Stimulated activated CD8-positive, alpha-beta memory T cell treated with anti-CD3 and anti-CD28 coated beads, Interleukin-4, amount 100 ng/mL, for 48 hours (primary cell): ENCODE results near the gene CHD2.
"Not testable (repeated sequence)": the region's sequence is repeated elsewhere in the genome, so short reads cannot be mapped to it uniquely, and the experiment has no call there.

Experiments
- DNase-seq: peaks from one replicate; pipeline ENCODE4 v3.0.0-alpha.2; 2020

The CHD2 gene

DNA sequence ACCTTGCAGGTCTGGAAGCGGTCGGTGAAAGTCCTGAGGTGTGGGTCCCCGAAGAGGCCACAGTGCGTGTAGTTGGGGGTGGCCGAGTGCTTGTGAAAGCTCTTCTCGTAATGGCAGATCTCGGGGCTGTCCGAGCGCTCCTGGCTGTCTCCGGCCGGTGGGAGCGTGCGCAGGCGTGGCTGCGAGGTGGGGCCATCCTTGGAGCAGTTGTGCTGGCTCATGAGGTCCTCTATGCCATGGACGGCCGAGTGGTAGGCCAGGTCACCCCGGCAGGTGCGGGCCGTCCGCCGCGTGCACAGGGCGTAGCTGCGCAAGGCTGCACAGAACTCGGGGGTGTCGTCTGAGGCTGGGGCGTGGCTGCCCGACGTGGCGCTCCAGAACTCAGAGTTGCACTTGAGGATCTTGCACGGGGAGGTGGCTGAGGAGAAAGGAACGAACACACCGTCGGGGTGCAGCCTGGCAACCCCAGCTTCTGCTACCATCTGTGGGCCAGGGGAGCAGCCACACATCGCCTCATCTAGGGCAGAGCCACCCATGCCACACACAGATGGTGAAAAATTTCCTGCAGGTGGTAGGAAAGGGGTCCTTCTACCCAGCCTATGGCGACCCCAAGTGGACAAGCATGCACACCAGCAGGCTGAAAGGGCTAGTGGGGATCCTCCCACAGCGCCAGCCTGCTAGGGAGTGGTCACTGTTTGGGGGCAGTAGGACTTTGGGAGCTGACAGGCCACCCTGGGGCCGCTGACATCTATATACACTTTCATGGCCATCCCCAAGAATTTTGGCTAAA, 152.2 kb downstream of the CHD2 start:
- DNase-seq: peak; percentile 42

- no peak for DNase-seq
Observed at GRCh38 chr15:93055211-93055610, 155.1 kb downstream of the CHD2 start.

- DNase-seq: no peak
Observed at GRCh38 chr15:93056836-93057235, 156.7 kb downstream of the CHD2 start.

GRCh38 chr15:93057618-93058017, 157.5 kb downstream of the CHD2 start:
- no peak for DNase-seq

DNA sequence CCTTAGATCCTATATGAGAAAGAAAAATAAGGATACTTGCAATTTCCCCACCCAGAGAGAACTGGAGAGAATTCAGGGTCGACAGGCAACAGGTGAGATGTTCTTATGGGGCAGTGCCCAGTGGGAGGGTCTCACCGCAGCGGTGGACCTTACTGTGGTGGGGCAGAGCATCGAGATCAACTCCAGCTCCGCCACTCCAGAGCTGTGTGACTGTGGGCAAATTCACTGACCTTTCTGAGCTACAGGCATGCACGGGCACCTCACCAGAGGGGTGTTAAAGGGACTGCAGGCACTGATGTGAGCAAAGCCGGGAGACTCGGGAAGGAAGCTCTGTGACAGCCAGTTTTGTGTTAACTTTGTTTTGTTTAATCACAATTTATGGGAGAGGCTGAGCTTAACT, 158.0 kb downstream of the CHD2 start:
- DNase-seq: no peak

DNA sequence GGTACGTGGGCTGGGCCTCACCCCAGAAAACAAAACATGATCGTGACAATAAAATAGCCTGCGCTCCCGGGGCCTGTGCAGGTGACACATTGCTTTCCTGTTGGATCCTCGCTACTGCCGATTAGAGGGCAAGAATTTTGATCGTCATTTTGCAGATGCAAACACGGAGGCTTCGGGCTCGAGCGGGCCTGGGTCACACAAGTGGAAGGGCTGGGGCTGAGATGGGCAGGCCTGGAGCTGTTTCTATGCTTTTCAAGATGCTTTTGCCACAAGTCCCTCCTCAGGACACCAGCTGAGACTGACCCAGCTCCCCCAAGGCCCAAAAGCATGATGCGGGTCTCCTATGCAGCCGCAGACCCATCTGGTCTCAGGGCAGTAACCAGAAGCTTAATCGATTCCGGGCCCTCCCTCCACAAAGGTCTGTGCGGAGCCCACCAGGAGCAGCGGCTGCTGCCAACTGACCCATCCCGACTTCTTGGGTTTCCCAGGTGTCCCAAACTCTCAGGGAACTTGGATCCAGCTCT, 158.8 kb downstream of the CHD2 start:
- DNase-seq: no peak

GRCh38 chr15:93059442-93059841, 159.3 kb downstream of the CHD2 start:
- no peak for DNase-seq

DNA sequence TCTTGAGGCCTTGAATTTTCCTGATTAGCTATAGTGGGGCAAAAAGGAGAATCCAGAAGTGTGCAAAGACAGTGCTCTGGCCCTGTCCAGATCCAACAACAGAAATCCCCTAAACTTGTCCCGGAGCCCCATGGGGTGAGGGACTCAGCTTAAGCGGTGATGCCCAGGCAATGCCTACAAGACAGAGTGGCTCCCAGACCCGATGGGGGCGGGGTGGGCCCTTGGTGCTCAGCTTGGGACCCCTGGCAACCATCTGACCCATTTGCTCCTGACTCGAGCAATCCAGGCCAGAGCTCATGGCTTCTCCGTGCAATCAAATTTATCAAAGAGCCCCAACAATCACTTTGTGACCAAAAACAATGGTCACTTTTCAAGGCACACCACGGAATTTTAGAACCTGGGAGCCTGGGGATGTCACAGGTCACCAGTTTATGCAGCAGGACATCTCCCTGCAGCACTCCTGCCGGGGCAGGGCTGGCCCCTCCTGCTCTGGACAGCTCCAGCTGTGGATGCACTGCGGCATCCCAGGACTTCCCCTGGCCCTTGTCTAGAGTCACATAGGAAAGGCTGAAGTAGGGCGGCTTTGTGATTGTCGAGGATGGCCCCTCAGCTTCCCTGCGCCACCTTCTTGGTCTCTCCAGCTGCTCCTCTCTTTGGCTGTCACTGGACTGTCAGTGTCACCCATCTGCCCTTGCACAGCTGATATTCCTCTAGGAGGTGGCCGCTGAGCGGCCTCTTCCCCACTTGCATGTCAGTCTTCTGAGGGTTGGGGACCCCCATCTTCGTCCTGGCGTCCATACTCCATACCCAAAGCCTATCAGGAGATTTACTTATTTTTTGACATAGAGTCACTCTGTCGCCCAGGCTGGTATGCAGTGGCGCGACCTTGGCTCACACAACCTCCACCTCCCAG, 160.5 kb downstream of the CHD2 start:
- no peak for DNase-seq

GRCh38 chr15:93062628-93063261, 162.6 kb downstream of the CHD2 start:
- DNase-seq: not testable (repeated sequence)

GRCh38 chr15:93063262-93063671, 163.1 kb downstream of the CHD2 start:
- no peak for DNase-seq

DNA sequence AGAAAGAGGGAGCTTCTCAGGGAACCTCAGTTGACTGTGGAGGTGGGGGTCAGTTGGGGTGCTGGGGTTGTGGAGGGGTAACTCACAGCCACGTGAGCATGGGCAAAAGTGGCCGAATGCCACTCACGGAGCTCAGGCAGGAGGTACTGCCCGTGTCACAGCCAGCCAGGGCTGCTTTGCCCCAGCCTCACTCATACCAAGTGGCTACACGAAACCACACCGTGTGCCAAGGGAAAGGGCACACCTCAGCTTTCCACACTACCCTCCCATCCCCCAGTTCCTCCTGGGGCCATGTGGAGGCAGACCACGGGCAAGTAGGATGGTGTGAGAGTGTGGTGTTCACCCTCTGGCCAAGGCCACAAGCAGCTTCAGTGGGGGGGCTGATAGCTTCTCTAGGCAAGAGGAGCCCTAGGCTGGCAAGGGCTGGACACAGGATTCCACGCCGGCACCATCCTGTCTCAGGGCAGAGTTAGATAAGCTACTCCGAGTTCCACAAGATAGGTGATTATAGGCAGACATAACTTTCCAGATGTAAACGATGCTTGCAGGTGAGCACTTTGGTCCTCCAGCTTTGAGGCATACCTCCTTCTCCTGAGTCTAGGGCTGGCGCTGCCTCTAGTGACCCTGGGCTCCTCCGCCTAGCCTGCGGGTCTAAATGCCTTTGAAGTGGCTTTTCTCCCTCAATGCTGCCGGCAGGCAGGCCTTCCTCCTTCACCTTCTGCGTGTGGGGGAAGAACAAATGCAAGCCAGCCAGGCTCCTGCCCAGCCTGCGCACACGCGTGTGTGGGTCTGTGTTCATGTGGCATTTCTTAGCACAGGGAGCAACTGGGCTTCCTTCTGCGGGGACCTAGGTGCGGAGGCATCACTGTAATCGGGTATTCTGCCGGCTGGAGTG, 163.9 kb downstream of the CHD2 start:
- DNase-seq: no peak

DNA sequence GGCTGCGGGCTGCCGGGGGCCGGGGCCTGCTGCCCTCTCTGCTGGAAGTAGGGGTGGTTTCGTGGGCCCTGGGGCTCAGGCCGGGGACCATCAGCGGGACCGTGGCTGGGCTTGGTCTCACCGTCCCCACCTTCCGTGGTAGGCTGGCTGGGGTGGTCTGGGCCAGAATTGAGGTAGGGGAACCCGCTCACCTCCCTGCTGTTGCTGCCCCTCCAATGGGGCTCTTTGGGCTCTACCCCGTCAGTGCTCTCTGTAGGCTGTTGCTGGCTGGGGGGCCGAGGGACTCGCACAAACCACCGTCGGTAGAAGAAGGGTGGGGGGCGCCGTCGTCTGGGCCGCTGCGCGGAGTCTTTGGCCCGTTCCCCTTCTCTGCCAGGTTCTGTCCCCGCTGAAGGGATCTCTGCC, 165.5 kb downstream of the CHD2 start:
- DNase-seq: no peak

- no peak for DNase-seq
Observed at GRCh38 chr15:93066224-93066681, 166.1 kb downstream of the CHD2 start.

DNA sequence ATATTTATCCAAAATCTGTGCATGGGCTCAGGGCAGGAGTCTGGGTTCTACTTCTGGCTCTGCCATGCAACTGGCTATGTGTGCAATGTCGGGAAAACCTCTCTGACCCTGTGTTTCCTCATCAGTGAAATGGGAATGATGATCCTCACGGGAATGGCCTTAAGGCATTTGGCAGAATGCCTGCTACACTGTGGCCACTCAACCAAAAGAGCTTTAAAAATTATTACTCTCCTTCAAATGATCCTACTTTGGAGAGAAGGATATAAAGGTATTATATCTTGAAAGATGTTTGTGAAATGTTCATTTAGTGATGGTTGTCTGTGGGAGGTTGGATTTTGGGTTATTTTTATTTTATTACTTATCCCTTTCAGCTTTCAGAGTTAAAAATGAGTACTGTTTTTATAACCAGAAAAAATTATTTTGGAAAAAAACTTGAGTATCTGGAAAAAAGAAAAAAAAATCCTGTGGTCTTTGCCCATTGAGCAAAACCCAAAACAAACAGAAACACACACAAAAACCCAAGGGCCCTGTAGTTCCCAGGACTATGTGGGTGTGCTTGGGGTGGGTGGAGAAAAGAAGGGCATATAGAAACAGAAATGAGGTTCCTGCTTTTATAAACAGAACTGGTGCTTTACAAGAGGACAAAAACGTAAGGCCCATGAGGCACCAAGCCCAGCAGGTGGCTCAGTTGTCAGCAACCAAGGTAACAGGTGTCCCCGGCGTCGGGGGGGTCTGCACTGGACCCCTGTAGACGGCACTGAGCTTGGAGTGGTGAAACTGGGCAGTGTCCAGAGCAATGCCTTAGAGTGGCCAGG, 166.9 kb downstream of the CHD2 start:
- no peak for DNase-seq

DNA sequence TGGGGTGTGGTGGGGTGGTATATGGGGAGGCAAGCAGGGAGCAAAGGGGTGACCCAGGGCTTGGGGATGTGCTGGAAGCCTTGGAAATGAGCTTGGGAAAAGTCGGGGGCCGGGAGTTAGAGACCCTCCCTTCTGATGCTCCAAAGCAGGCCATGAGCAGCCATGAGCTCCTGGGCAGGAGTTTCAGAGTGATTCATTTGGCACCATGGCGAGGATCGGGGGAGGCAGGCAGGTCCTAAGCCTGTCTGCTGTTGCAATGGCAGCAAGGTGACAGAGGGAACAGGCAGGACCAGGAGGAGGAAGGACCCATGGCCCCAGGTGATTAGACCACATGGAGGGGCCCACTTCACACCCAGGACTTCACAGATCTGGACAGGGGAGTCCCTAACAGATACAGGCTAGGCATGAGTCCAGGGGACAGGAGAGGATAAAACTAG, 167.5 kb downstream of the CHD2 start:
- DNase-seq: no peak

DNA sequence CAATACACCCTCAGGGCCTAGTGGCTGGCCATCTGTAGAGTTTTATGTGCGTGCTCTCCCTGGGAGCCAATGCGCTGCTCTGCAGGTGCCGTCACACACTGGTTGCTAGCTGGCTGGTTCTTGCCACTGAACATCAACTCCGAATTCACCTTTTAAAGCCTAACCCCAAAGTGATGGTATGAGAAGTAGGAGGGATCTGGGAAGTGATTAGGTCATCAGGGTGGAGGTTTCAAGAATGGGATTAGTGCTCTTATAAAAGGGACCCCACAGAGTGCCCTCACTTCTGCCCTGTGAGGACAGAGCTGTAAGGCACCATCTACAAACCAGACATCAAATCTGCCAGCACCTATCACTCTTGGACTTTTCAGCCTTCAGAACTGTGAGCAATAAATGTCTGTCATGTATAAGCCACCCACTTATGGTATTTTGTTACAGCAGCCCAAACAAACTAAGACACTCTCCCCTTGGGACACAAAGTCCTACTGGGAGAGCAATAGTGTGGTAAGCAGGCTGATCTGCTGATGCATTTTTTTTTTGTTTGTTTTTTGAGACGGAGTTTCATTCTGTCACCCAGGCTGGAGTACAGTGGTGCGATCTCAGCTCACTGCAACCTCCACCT, 168.6 kb downstream of the CHD2 start:
- no peak for DNase-seq

DNA sequence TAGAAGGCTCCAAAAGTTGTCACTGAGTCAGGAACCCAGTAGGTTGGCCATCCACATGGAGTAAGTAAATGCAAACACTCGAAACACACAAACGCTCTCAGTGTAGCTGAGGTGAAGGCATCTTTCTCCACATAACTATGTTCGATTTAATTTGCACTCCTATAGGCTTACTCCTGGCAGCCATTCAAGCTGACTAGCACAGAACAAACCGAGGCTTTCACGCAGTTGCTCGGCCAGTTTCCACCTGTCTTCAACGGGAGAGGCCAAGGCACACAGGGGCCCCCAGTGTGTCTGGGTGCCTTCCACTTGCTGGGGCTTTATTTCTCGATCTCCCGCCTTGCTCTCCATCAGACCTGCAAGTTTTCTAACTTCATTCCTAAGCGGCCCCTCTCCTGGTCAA, 170.0 kb downstream of the CHD2 start:
- DNase-seq: no peak

DNA sequence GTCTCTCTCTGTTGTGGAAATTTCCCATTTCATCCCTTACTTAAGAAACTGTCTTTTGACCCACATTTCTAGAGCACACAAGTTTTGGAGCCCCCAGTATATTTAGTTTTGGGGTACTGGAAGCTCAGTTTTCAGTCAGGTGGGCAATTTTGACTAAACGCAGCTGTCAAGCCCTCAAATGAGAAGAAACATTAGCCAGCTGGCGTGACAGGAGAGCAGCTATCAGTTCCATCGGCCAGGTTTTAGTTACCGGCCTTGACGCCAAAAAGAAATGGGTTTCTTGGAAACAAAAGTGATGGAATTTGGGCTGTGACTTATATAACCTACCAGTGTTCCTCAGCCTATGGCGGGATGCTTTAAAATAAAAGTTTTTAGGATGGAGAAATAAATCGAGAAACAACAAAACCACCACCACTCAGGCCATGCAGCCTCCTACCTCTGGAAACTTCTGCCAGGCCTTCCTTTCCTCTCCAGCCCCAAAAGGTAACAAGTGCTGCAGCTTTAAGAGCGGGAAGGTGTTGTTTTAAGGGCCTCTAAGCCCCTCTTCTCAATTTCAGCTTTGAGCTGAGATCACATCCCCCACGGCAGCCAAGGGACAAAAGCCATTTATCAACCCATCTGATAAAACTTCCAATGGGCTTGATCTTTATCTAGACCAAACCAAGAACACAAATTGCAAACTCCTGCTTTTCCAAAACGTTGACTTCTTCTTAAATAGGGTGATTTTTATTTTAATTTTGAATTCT, 170.6 kb downstream of the CHD2 start:
- no peak for DNase-seq

DNA sequence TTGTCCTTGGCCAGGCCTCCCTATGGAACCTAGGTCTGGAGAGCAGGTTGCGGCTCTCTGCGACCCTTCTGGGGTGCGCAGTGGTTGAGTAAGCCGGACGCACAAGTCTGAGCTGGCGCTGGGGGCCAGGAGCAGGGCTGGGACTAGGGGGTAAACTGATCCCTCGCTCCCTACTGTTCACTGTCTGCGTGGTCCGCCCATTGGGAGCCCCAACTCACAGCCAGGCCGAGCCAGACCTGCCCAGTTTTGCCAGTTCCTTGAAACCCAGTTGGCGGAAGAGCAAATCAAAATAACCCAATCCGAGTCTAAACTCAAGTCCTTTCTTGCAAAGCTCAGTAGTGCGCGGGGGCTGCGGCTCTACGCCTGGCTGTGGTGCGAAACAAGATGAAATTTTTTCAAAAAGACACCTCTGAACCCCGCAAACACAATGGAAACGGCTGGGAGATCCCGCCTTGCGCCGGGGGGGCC, 171.4 kb downstream of the CHD2 start:
- DNase-seq: no peak

- no peak for DNase-seq
Observed at GRCh38 chr15:93072011-93072410, 171.9 kb downstream of the CHD2 start.
